CD4-positive, alpha-beta T cell treated with Interleukin-6 for 4 hours (primary cell): ENCODE data around the gene APCDD1L.
"Not testable (repeated sequence)": the region's sequence is repeated elsewhere in the genome, so short reads cannot be mapped to it uniquely, and the experiment has no call there.

Experiments
- DNase-seq: peaks from one replicate; pipeline ENCODE4 v3.0.0-alpha.2; 2020; ENCODE audit warnings: mixed read lengths

The APCDD1L gene

GRCh38 chr20:58436868-58437645 lies 78.1 kb downstream of the APCDD1L start:
- no peak for DNase-seq

GRCh38 chr20:58435237-58435636 lies 80.0 kb downstream of the APCDD1L start:
- no peak for DNase-seq

- no peak for DNase-seq
Observed at GRCh38 chr20:58434326-58434725, 80.9 kb downstream of the APCDD1L start.

- no peak for DNase-seq
Observed at GRCh38 chr20:58433759-58434158, 81.4 kb downstream of the APCDD1L start.

- DNase-seq, result no peak
Observed at GRCh38 chr20:58433029-58433647, 82.1 kb downstream of the APCDD1L start.

- no peak for DNase-seq
Observed at GRCh38 chr20:58432186-58432954, 82.8 kb downstream of the APCDD1L start.

GRCh38 chr20:58431134-58431533 lies 84.1 kb downstream of the APCDD1L start:
- DNase-seq, result no peak

GRCh38 chr20:58429303-58429702 lies 85.9 kb downstream of the APCDD1L start:
- no peak for DNase-seq

GRCh38 chr20:58428364-58428763 lies 86.8 kb downstream of the APCDD1L start:
- DNase-seq, result no peak

GRCh38 chr20:58427571-58427970 lies 87.6 kb downstream of the APCDD1L start:
- DNase-seq, result not testable (repeated sequence)

GRCh38 chr20:58424218-58424969 lies 90.8 kb downstream of the APCDD1L start:
- DNase-seq, result no peak

GRCh38 chr20:58421497-58421850 lies 93.7 kb downstream of the APCDD1L start:
- no peak for DNase-seq

- DNase-seq, result no peak
Observed at GRCh38 chr20:58420798-58421496, 94.3 kb downstream of the APCDD1L start.

GRCh38 chr20:58418949-58419748 lies 96.0 kb downstream of the APCDD1L start:
- no peak for DNase-seq

- no peak for DNase-seq
Observed at GRCh38 chr20:58417438-58417837, 97.8 kb downstream of the APCDD1L start.

- peak; percentile 18 for DNase-seq
Observed at GRCh38 chr20:58416835-58417234, 98.4 kb downstream of the APCDD1L start.

- DNase-seq, result no peak
Observed at GRCh38 chr20:58416057-58416456, 99.1 kb downstream of the APCDD1L start.

- DNase-seq, result not testable (repeated sequence)
Observed at GRCh38 chr20:58414786-58415185, 100.4 kb downstream of the APCDD1L start.

GRCh38 chr20:58414216-58414615 lies 101.0 kb downstream of the APCDD1L start:
- not testable (repeated sequence) for DNase-seq
